ENCODE data around the gene MRPL32. TPM values are rescaled to one million over a fixed set of nuclear protein-coding genes. Genes with fewer than 3 reads are reported as not detected.

The MRPL32 gene
- total RNA-seq, 1 donor = 35.5 TPM

DNA sequence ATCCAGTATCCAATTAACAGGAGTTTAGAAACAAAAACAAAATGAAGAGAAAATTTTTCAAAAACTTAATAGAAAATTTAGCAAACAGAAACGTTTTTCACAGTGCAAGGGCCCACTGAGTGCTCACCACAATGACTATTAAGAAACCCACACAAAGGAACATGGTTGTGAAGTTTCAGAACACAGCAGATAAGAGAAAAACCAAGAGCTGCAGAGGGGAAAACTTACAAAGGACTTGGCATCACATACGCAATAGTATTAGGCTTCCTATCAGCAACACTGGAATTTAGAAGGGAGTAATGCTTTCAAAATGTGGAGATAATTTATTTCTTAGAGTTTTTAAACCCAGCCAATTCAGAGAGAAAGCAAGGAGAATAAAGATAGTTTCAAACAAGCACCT lies 18.6 kb upstream of the MRPL32 start:
- H3K4me3 ChIP-seq (ENCODE audit: insufficient read depth, low read length) = no peak overlapping the region
- no peaks in the 10 kb centered on the region for H4K20me1 ChIP-seq (ENCODE audit: insufficient read depth, low read length)
- peaks cover 19% of the 10 kb centered on the region for H3K36me3 ChIP-seq (ENCODE audit: insufficient read depth, low read length)
- TF ChIP-seq, protein P1, sequence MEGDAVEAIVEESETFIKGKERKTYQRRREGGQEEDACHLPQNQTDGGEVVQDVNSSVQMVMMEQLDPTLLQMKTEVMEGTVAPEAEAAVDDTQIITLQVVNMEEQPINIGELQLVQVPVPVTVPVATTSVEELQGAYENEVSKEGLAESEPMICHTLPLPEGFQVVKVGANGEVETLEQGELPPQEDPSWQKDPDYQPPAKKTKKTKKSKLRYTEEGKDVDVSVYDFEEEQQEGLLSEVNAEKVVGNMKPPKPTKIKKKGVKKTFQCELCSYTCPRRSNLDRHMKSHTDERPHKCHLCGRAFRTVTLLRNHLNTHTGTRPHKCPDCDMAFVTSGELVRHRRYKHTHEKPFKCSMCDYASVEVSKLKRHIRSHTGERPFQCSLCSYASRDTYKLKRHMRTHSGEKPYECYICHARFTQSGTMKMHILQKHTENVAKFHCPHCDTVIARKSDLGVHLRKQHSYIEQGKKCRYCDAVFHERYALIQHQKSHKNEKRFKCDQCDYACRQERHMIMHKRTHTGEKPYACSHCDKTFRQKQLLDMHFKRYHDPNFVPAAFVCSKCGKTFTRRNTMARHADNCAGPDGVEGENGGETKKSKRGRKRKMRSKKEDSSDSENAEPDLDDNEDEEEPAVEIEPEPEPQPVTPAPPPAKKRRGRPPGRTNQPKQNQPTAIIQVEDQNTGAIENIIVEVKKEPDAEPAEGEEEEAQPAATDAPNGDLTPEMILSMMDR (IDR thresholded peaks at IDR 0.05; ENCODE audit: extremely low read depth, low read depth, low read length) = no peak
- peaks cover 19% of the 10 kb centered on the region for H3K79me2 ChIP-seq (ENCODE audit: insufficient read depth, low read length)
- peaks cover 32% of the 10 kb centered on the region for H3K4me1 ChIP-seq (ENCODE audit: insufficient read depth, low read length)
- peak overlapping the region; percentile 50 for H3K27ac ChIP-seq (ENCODE audit: low read depth, low read length)
- H2AFZ ChIP-seq (ENCODE audit: low read length) = no peak overlapping the region
- H3K9me3 ChIP-seq (ENCODE audit: low read depth, low read length) = no peaks in the 10 kb centered on the region
- no peak for DNase-seq (ENCODE audit: insufficient read length, low spot score, missing footprints)
- H3K27me3 ChIP-seq (ENCODE audit: insufficient read depth, low read length) = no peaks in the 10 kb centered on the region
- no peak overlapping the region for H3K4me2 ChIP-seq (ENCODE audit: insufficient read depth, low read length)

DNA sequence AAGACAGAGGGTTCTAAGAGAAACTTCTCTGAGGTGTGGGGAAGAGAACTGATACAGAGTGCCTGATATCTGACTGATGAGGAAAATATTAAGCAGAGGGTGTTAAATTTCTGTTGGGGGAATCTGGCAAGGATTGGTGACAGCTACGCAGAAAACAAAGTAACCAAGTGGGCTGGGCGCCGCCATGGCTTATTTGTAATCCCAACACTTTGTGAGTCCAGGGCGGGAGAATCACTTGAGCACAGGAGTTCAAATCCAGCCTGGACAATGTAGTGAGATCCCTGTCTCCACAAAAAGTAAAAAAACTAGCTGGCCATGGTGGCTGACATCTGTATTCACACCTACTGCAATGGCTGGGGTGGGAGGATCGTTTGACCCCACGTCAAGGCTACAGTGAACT lies 18.2 kb upstream of the MRPL32 start:
- Histone ChIP-seq H3K36me3 (ENCODE audit: insufficient read depth, low read length) (peaks cover 19% of the 10 kb centered on the region), H4K20me1 (ENCODE audit: insufficient read depth, low read length) (no peaks in the 10 kb centered on the region), H3K9me3 (ENCODE audit: low read depth, low read length) (no peaks in the 10 kb centered on the region), H3K4me2 (ENCODE audit: insufficient read depth, low read length) (no peak overlapping the region), H2AFZ (ENCODE audit: low read length) (no peak overlapping the region), H3K27me3 (ENCODE audit: insufficient read depth, low read length) (no peaks in the 10 kb centered on the region), H3K4me1 (ENCODE audit: insufficient read depth, low read length) (peaks cover 32% of the 10 kb centered on the region), H3K79me2 (ENCODE audit: insufficient read depth, low read length) (peaks cover 19% of the 10 kb centered on the region), H3K4me3 (ENCODE audit: insufficient read depth, low read length) (no peak overlapping the region), H3K27ac (ENCODE audit: low read depth, low read length) (peak overlapping the region; percentile 50)
- TF ChIP-seq, protein P1 (IDR thresholded peaks at IDR 0.05; ENCODE audit: extremely low read depth, low read depth, low read length) = no peak
- DNase-seq (ENCODE audit: insufficient read length, low spot score, missing footprints) = peak; percentile 68

DNA sequence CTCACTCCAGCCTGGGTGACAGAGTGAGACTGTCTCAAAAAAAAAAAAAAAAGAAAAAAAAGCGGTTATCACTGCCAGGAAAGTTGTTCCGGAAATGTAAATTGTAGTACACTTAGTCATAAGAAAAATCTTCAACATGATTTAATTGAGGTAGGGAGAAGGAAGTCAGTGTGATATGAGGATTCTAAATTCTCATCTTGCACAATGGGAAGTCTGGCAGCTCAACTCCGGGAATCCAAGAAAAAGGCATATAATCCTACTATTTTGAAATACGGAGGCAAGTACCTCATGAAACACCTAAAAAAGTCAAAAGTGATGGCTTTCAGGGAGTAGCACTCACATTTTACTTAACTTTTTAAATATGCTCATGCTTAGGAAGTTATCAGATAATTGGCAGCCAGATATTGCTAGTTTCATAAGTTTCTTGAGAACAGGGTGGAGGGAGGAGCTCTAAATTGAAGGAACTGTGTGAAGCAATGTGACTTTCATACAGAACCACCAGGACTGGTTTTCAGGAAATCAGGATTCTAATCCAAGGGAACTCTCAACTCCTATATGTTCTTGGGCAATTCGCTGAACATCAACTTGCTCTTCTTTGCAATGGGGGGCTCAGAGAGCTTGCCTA lies 17.6 kb upstream of the MRPL32 start:
- TF ChIP-seq, protein P1 (IDR thresholded peaks at IDR 0.05; ENCODE audit: extremely low read depth, low read depth, low read length) = no peak
- H3K9me3 ChIP-seq (ENCODE audit: low read depth, low read length) = no peaks in the 10 kb centered on the region
- peaks cover 32% of the 10 kb centered on the region for H3K4me1 ChIP-seq (ENCODE audit: insufficient read depth, low read length)
- H2AFZ ChIP-seq (ENCODE audit: low read length) = no peak overlapping the region
- H4K20me1 ChIP-seq (ENCODE audit: insufficient read depth, low read length) = no peaks in the 10 kb centered on the region
- no peak for DNase-seq (ENCODE audit: insufficient read length, low spot score, missing footprints)
- no peak overlapping the region for H3K4me2 ChIP-seq (ENCODE audit: insufficient read depth, low read length)
- H3K27me3 ChIP-seq (ENCODE audit: insufficient read depth, low read length) = no peaks in the 10 kb centered on the region
- H3K27ac ChIP-seq (ENCODE audit: low read depth, low read length) = peak overlapping the region; percentile 29
- peaks cover 19% of the 10 kb centered on the region for H3K79me2 ChIP-seq (ENCODE audit: insufficient read depth, low read length)
- H3K36me3 ChIP-seq (ENCODE audit: insufficient read depth, low read length) = peaks cover 20% of the 10 kb centered on the region
- H3K4me3 ChIP-seq (ENCODE audit: insufficient read depth, low read length) = no peak overlapping the region

DNA sequence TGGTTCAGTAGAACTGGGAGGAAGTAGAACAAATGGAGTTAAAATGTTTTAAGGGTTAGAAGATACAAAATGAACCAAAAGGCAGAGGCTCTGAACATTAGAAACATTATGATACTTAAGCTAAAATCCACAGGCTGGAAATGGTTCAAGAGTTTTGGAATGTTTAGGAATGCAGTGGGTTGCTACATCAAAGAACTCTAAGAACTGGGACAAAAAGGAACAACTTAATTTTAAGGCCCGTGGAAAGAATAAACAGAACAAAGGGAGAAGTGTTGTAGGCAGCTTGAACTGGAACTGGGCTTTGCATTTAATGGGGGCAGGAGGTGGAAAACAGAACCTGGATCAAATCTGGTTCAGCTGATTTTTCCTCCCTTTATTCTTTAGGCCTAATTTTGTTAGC lies 16.8 kb upstream of the MRPL32 start:
- Histone ChIP-seq H3K4me3 (ENCODE audit: insufficient read depth, low read length) (no peak overlapping the region), H3K27me3 (ENCODE audit: insufficient read depth, low read length) (no peaks in the 10 kb centered on the region), H2AFZ (ENCODE audit: low read length) (no peak overlapping the region), H3K36me3 (ENCODE audit: insufficient read depth, low read length) (peaks cover 28% of the 10 kb centered on the region), H3K4me1 (ENCODE audit: insufficient read depth, low read length) (peaks cover 32% of the 10 kb centered on the region), H3K4me2 (ENCODE audit: insufficient read depth, low read length) (no peak overlapping the region), H4K20me1 (ENCODE audit: insufficient read depth, low read length) (no peaks in the 10 kb centered on the region), H3K27ac (ENCODE audit: low read depth, low read length) (no peak overlapping the region), H3K9me3 (ENCODE audit: low read depth, low read length) (no peaks in the 10 kb centered on the region), H3K79me2 (ENCODE audit: insufficient read depth, low read length) (peaks cover 11% of the 10 kb centered on the region)
- TF ChIP-seq, protein P1 (IDR thresholded peaks at IDR 0.05; ENCODE audit: extremely low read depth, low read depth, low read length) = no peak
- DNase-seq (ENCODE audit: insufficient read length, low spot score, missing footprints) = peak; percentile 74
